Mononuclear cell (primary cell): ENCODE measurements around the gene PMP22. TPM values are rescaled to one million over a fixed set of nuclear protein-coding genes. Genes with fewer than 3 reads are reported as not detected.

ENCODE experiments used
- H3K27me3 ChIP-seq: 2 replicates; pipeline ENCODE4 v1.6.0; 2011; ENCODE audit warnings: low read length, control low read depth; ENCODE audit not compliant: insufficient read depth
- H3K4me1 ChIP-seq: 2 replicates; pipeline ENCODE4 v1.5.1; 2011; ENCODE audit warnings: mild to moderate bottlenecking, low read length, control low read depth; ENCODE audit not compliant: insufficient read depth
- H3K4me3 ChIP-seq: 2 replicates; pipeline ENCODE4 v1.5.1; 2011; ENCODE audit warnings: mild to moderate bottlenecking, low read length, moderate library complexity
- H3K9me3 ChIP-seq: 2 replicates; pipeline ENCODE4 v1.5.1; 2011; ENCODE audit warnings: low read depth, mild to moderate bottlenecking, control low read depth, low read length
- total RNA-seq: library from RNA; depleted of rRNA; stranded (reverse); fragments of >200 nt; gene quantifications from one replicate; pipeline ENCODE4 v1.2.3, GENCODE V29; 2012

PMP22 gene
- total RNA-seq, 1 donor = 2.0 TPM

DNA sequence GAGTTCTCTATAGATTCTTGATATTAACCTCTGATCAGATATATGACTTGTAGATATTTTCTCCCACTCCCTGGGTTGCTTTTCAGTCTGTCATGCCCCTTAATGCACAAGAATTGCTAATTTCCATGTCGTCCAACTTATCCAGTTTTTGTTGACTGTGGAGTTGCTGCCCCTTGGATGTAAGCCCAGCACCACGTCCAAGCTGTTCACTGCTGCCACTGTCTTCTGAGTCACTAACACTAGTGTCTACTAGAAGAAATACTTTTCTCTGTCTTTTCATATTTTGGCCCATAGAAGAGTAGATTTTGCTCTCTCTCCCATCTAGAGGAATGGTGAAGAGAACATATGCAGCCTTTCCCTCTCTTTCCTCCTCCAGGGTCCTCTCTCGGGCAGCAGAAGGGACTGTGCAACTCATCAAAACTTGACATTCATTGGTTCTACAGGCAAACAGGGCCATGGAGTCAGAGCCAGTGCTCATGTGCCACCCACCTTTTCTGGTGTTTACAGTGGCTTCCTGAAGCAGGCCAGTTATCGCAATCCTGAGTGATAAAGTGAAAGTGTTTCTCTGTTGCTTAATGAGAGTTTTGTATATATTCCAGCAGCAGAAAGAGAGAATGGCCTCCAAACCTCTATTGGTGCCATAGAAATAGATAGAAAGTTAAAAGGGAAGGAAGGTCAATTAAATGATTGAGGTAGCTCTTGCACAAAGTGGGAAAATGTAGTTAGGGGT is 22.6 kb upstream of the PMP22 start:
- no peaks in the 10 kb centered on the region for H3K4me1 ChIP-seq
- H3K9me3 ChIP-seq = no peaks in the 10 kb centered on the region
- peaks cover 4% of the 10 kb centered on the region for H3K27me3 ChIP-seq
- H3K4me3 ChIP-seq = no peak overlapping the region

DNA sequence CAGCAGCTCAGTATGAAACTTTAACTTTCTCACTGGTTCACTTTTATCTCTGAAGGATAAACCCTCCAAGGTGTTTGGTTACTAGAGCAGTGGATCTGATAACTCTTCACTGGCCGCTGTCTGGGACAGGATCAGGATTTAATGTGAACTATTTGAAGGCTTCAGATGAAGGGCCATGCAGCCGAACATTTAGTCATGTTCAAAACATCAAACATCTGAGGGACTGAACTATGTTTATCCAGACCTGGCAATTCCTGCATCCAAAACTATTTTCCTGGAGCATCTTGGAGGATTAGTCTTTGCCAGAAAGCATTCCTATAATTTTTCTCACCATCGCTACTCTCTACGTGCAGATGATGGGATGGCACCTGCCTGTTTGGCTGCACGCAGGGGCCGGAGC is 20.3 kb upstream of the PMP22 start:
- H3K9me3 ChIP-seq = no peaks in the 10 kb centered on the region
- H3K27me3 ChIP-seq = peaks cover 4% of the 10 kb centered on the region
- no peaks in the 10 kb centered on the region for H3K4me1 ChIP-seq
- no peak overlapping the region for H3K4me3 ChIP-seq

DNA sequence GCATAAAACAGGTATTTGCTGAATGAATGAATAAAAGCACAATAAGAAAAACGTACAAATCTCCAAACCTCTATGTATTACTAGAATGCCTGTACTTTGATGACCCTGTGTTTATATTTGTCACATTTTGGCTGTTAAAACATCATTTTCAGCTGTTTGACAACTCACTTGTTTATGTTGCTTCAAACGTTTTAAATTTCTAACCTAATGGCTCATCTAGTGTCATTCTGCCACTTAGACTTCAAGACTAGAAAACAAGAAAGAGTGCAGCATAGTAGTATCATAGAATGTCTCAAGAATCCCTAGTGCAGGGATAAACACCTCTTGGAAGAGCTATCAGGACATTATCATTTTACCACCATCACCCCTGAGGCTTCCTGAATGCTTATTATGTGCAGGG is 19.4 kb upstream of the PMP22 start:
- Histone ChIP-seq H3K9me3 (no peaks in the 10 kb centered on the region), H3K4me3 (no peak overlapping the region), H3K27me3 (peaks cover 7% of the 10 kb centered on the region), H3K4me1 (no peaks in the 10 kb centered on the region)

DNA sequence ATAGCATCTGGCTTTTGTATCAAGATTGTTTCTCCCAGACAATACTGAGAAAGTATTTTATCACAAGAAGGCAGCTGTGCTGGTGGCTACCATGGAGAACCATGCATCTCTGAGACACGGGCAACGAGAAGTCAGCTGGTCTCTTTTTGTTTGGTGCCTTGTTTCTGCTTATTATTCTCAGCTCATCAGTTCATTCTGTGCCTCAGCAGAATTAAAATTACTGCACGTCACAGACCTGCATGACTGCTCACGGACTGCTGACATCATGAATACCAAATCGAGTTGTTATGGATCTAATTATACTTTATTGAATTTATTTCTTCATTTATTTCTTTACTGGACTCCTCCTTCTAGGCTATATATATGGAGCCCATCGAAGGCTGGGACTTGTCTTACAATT is 19.0 kb upstream of the PMP22 start:
- H3K4me3 ChIP-seq = no peak overlapping the region
- H3K9me3 ChIP-seq = no peaks in the 10 kb centered on the region
- no peaks in the 10 kb centered on the region for H3K4me1 ChIP-seq
- H3K27me3 ChIP-seq = peaks cover 9% of the 10 kb centered on the region

DNA sequence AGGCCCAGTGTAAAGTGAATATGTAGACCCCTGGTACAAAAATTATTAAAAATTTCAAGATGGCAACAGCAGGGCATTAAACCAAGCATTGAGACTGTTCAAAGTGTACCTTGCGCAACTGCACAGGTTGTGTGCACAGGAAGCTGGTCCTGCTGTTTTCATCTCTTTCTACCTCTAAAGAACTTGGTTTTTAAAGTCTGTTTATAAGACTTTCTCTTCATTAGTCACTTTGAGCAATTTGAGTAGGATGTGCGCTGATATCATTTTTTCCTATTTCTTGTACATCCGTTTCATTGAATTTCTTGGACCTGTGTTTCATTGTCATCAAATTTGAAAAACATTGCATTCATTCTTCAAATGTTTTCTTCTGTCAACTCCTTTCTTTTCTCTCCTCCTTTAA is 16.8 kb upstream of the PMP22 start:
- Histone ChIP-seq H3K4me3 (no peak overlapping the region), H3K9me3 (no peaks in the 10 kb centered on the region), H3K4me1 (no peaks in the 10 kb centered on the region), H3K27me3 (peaks cover 9% of the 10 kb centered on the region)

DNA sequence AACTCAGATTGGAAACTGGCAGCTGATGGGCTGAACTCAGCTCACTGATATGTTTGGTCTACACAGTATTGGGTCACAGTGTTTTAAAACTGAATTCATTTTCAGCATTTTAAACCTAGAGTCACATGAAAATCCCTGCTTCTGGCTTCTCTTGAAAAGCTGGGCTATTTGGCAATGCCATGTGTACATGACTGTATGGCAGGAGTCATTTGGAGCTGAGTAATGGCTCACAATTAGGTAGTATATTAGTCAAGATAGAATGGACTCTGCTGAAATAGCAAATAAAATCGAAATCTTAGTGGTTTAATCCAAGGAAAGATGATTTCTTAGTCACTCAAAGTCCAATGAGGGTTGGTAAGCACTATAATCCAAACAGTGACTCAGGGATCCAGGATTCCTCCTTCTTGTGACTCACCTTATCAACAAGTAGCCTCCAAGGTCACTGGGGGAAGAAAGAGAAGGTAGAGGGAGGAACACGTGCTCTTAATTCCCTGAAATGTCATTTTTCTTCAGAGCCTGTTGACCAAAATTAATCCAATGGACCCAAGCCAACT is 13.9 kb upstream of the PMP22 start:
- Histone ChIP-seq H3K9me3 (no peaks in the 10 kb centered on the region), H3K4me3 (no peak overlapping the region), H3K4me1 (no peaks in the 10 kb centered on the region), H3K27me3 (peaks cover 4% of the 10 kb centered on the region)

DNA sequence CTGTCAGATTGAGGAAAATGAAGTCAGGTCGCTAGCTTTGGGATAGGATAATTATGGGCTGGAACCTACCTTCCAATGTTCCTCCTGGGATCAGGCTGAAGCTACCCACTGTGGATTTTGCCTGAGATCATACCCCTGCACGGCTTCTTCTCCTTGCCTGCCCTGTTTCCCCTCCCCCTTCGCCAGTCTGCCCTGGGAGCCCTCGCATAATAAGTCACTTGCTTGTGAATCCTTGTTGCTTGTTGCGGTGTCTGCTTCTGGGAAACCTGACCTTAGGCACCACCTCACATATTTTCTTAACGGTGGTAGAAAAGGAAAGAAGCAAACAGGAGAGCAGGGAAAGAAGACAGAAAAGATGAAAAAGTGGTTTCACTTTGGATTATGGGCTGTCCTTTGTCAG is 13.3 kb upstream of the PMP22 start:
- no peak overlapping the region for H3K4me3 ChIP-seq

DNA sequence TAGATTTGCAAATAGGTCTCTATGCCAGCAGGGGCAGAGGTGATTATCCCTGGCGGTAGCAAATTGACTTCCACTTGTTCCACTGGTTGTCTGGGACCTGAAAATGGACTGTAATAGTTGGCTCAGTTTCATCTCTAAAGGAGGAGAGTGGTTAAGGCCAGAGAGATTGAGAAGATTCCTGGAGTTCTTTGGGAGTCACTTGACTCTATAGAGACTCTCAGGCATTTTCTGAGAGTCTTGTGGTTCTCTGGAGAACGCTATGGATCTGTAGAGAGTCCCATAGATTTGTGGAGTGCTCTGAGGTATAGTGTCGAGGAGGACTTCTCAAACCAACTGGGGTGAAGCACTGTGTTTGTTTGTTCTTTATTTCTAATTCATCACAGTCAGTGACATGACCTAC is 8.9 kb upstream of the PMP22 start:
- Histone ChIP-seq H3K4me1 (no peaks in the 10 kb centered on the region), H3K27me3 (no peaks in the 10 kb centered on the region), H3K4me3 (no peak overlapping the region), H3K9me3 (no peaks in the 10 kb centered on the region)

More for the DNA sequence above, 13.3 kb upstream of the PMP22 start:
- Histone ChIP-seq H3K27me3 (peaks cover 4% of the 10 kb centered on the region), H3K9me3 (no peaks in the 10 kb centered on the region), H3K4me1 (no peaks in the 10 kb centered on the region)

DNA sequence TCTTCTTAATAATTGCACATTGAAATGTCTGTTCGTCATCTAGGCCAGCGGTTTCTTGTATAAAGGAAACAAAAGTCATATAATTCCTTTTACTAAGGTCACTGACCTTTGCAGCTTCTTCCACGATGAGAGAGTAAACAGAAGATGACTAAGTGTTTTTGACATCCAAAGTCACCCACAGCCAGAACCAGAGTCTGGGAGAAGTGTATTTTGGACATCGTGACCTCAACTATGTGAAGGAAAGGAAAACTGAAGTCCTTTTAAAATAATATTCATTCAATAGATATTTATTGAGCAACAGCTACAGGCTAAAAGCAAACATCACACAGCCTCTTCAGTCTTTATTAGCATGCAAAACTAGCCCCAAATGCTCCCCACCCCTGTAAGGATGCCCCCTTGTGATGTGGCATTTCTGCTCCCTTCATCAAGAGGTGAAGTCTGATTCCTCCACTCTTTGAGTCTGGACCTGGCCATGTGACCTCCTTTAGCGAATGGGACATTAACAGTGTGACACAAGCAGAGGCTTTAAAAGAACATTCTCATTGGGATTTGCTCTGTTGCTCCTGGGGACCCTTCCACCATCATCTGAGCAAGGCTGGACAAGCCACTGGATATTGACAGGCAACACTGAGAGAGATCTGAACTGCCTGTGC is 8.1 kb upstream of the PMP22 start:
- Histone ChIP-seq H3K4me1 (no peaks in the 10 kb centered on the region), H3K9me3 (no peaks in the 10 kb centered on the region), H3K27me3 (no peaks in the 10 kb centered on the region), H3K4me3 (no peak overlapping the region)

DNA sequence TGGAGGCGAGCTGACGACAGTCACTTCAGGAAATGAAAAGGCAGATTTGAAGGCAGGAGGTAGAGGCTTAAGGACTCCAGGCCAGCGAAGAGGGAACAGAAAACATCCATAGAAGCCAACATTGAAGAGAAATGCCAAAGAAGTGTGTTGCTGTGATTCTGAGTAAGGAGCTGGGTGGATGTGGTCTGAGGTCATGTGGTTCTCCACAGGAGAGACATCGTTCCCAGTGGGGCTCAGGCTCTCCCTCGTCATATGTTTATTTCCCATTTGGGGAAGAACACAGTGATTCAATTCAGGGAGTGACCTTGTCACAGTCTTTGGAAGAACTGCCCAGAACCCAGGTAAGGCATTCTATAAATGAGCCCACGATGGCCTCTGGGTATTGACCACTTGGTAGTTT is 6.6 kb upstream of the PMP22 start:
- H3K4me3 ChIP-seq = no peak overlapping the region
- no peaks in the 10 kb centered on the region for H3K27me3 ChIP-seq
- H3K4me1 ChIP-seq = no peaks in the 10 kb centered on the region
- no peaks in the 10 kb centered on the region for H3K9me3 ChIP-seq

DNA sequence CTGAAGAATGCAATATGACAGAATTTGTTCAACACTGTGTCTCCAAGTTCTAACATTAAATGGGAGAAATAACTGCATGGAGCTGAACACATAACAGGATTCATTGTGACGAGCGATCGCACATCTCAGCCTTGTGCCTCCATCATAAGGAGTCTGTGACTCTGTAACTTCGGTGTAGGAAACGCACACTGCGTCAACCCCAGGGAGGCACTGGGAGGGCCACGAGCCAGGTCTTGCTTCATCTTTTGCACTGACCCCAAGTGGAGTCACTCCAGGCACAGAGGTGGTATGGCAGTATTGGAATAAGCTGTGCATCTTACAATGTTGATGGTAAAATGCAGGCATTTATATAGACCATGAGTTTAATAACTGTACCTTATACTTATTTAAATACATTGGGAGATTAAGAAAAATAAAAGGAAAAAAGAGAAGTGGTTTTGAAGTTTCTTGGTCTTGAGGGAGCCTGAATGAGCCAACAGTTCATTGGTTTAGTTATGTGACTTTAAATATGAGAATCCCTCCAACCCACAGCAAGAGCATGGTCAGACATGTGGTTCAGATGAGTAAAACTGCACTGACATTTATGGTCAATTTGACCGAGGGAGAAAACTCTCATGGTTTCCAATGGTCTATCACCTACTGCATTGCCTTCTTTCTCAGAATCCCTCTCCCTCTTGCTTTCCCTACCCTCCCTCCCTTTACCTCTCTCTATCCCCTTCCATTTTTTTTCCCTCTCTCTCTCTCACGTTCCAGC is 5.7 kb upstream of the PMP22 start:
- Histone ChIP-seq H3K9me3 (no peaks in the 10 kb centered on the region), H3K27me3 (no peaks in the 10 kb centered on the region), H3K4me3 (no peak overlapping the region), H3K4me1 (no peaks in the 10 kb centered on the region)

DNA sequence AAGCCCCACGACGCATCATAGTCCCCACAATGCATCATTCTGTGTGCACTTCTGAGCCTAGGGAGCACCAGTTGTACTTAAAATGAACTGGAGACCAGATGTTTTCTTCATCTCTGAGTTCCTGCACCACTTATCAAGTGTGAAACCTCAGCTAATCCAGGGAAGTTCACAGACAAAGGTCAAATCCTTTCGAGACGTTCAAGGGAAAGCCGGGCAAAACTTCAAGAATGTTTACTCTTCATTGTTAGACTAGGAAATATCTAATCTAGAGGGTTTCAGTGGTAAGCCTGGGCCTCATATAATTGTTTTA is 4.6 kb upstream of the PMP22 start:
- Histone ChIP-seq H3K27me3 (peaks cover 6% of the 10 kb centered on the region), H3K4me1 (no peaks in the 10 kb centered on the region), H3K9me3 (no peaks in the 10 kb centered on the region), H3K4me3 (no peak overlapping the region)

DNA sequence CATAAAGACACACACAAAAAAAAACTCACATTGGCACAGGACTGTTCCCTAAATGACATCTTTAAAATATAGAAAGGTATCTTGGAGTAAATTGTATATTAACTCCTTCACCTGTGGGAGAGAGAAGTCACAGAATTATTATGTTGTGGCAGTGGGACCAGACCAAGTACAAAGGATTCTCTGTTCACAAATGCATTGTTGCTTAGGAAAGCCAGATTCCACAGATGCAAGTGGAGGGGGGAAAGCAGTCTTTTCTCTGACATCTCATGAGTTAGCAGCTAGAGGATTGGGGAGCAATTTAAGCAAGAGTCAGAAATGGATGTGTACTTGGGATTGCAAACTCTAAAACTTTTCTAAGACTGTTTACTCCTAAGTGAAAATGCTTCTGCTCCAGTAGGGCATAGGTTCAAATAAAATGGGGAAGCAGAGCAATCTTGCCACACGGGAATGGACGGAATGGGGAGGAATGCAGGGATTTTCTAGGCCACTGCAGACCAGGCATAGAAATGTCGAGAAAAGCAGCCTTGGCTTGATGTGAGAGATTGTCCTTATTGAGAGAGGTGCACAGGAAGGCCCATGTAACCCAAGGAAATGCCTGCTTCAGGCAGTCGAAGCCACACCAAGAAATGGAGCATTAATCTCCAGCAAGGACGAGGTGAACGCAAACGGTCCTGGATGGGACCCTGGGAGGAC is 4.1 kb upstream of the PMP22 start:
- Histone ChIP-seq H3K4me3 (no peak overlapping the region), H3K9me3 (no peaks in the 10 kb centered on the region), H3K27me3 (peaks cover 11% of the 10 kb centered on the region), H3K4me1 (no peaks in the 10 kb centered on the region)

DNA sequence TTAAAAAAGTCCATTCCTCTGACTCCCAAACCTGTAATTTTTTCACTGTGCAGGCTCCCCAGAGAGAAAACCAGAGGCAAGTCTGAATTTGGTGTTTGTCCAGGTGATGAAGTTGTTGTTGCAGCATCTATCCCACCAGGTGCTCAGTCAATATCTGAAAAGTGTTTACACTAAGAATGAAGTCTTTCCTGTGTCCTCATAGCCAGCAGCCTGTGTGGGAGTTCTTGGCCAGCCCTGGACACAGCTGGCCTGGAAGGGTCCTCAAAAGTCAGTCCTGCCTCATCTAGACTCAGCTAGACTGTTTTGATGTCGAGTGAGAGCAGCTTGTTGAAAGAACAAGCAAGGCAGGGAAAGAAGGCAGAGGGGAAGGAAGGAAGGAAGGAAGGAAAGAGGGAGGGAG is 3.3 kb upstream of the PMP22 start:
- H3K4me3 ChIP-seq = no peak overlapping the region
- H3K9me3 ChIP-seq = no peaks in the 10 kb centered on the region
- H3K4me1 ChIP-seq = no peaks in the 10 kb centered on the region
- H3K27me3 ChIP-seq = peaks cover 19% of the 10 kb centered on the region

DNA sequence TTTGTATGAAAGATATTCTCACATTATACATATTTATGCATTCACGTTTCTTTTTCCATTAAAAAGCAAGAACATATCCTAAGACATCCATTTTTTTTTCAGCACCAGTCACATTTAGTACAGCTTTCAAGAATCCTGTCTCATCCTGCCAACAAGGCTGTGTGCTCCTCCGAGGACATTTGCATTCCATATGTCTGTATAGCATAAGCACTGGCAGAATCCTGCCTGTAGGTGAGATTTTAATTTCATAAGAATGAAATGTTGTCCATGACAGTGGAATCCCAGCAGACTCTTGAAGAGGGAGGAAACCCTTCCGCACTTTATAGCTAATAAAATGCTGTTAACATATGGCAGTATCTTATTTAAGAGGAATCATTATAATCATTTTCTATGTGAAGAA is 2.9 kb upstream of the PMP22 start:
- no peaks in the 10 kb centered on the region for H3K9me3 ChIP-seq
- H3K27me3 ChIP-seq = peaks cover 24% of the 10 kb centered on the region
- no peak overlapping the region for H3K4me3 ChIP-seq

More for the DNA sequence above, 2.9 kb upstream of the PMP22 start:
- H3K4me1 ChIP-seq = peaks cover 4% of the 10 kb centered on the region
